Tibial artery (tissue), 4 donors: ENCODE data around the gene LCN15.

Experiments used
- DNase-seq, 2 donors: peaks; one replicate each; pipeline ENCODE4 v3.0.0-alpha.2; 2019
- H3K27ac ChIP-seq, 2 donors: fragments of 200-600 bp; sonication (generic) in 1 of 2; 1 replicate in 1 of 2; 2 replicates in 1 of 2; pipeline ENCODE4 v1.5.1; 2018 to 2019; ENCODE audit warnings: mild to moderate bottlenecking in 1 of 2
- H3K27me3 ChIP-seq, 2 donors: fragments of 200-600 bp; sonication (generic) in 1 of 2; one replicate each; pipeline versions ENCODE4 v1.5.1 to v1.6.0; 2016 to 2019
- H3K36me3 ChIP-seq, 3 donors: fragments of 200-600 bp; sonication (generic) in 2 of 3; one replicate each; pipeline ENCODE4 v1.5.1; 2016 to 2019; ENCODE audit warnings: mild to moderate bottlenecking in 2 of 3
- H3K4me1 ChIP-seq, 4 donors: fragments of 200-600 bp; sonication (generic) in 2 of 4; 1 replicate in 3 of 4; 2 replicates in 1 of 4; pipeline ENCODE4 v1.5.1; 2016 to 2019
- H3K4me3 ChIP-seq, 2 donors: fragments of 200-600 bp; sonication (generic) in 1 of 2; 1 replicate in 1 of 2; 2 replicates in 1 of 2; pipeline ENCODE4 v1.5.1; 2018 to 2019; ENCODE audit warnings: mild to moderate bottlenecking in 2 of 2
- H3K9me3 ChIP-seq, 3 donors: fragments of 200-600 bp; sonication (generic) in 1 of 3; one replicate each; pipeline ENCODE4 v1.5.1; 2016 to 2019
- intact Hi-C: fragments of 100-400 bp; cut with DNase I; formaldehyde crosslinking; loops from one replicate; pipeline ENCODE4 v1.15.0; 2023; ENCODE audit warnings: low total_unique reads
- TF ChIP-seq, protein P1 (sequence below), 2 experiments: fragments of 200-600 bp in 1 of 2; fragments of 450-650 bp in 1 of 2; IDR thresholded peaks; one replicate each; pipeline ENCODE4 v1.5.1; 2017 to 2019; ENCODE audit warnings: antibody characterized with exemption in 2 of 2, mild to moderate bottlenecking in 1 of 2, moderate library complexity in 1 of 2

The LCN15 gene

GRCh38 chr9:136751814-136752213 is 12.5 kb downstream of the LCN15 start:
- intact Hi-C loops = no loop called here
- Histone ChIP-seq H3K4me1 (no peaks in the 10 kb centered on the region), H3K27ac (no peak overlapping the region), H3K4me3 (no peak overlapping the region), H3K36me3 (no peaks in the 10 kb centered on the region), H3K9me3 (peaks cover 0 to 11% (median 5%) of the 10 kb centered on the region in 3 donors), H3K27me3 (peaks cover 0 to 58% of the 10 kb centered on the region in 2 donors)
- no peak for DNase-seq
- TF ChIP-seq, protein P1, sequence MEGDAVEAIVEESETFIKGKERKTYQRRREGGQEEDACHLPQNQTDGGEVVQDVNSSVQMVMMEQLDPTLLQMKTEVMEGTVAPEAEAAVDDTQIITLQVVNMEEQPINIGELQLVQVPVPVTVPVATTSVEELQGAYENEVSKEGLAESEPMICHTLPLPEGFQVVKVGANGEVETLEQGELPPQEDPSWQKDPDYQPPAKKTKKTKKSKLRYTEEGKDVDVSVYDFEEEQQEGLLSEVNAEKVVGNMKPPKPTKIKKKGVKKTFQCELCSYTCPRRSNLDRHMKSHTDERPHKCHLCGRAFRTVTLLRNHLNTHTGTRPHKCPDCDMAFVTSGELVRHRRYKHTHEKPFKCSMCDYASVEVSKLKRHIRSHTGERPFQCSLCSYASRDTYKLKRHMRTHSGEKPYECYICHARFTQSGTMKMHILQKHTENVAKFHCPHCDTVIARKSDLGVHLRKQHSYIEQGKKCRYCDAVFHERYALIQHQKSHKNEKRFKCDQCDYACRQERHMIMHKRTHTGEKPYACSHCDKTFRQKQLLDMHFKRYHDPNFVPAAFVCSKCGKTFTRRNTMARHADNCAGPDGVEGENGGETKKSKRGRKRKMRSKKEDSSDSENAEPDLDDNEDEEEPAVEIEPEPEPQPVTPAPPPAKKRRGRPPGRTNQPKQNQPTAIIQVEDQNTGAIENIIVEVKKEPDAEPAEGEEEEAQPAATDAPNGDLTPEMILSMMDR (IDR thresholded peaks at IDR 0.05) = no peak

- Histone ChIP-seq H3K27me3 (peaks cover 0 to 58% of the 10 kb centered on the region in 2 donors), H3K4me3 (no peak overlapping the region), H3K9me3 (peaks cover 0 to 11% (median 5%) of the 10 kb centered on the region in 3 donors), H3K4me1 (no peaks in the 10 kb centered on the region), H3K27ac (no peak overlapping the region), H3K36me3 (no peaks in the 10 kb centered on the region)
- intact Hi-C loops = no loop called here
- TF ChIP-seq, protein P1 (IDR thresholded peaks at IDR 0.05) = no peak
- DNase-seq = no peak
These were observed 13.1 kb downstream of the LCN15 start for GRCh38 chr9:136751244-136751643.

DNA sequence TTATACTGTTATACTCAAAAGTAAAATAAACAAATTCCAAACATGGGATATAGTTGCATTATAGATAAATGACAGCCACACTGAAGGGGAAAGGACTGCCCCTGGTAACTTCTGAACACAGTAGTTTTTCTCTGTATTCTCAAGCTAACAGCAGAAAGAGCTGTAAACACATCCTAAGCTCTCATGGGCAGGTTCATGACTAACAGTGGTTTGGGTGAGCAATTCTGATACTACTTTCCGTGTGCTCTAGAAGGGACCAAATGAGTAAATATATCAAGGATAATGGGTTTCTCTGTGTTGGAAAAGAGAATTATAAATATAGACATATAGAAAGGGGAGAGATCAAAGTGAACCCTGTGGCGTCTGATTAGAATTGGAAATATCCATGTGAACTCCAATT is 13.8 kb downstream of the LCN15 start:
- peaks cover 0 to 57% of the 10 kb centered on the region in 2 donors for H3K27me3 ChIP-seq
- no peaks in the 10 kb centered on the region for H3K36me3 ChIP-seq
- H3K4me3 ChIP-seq = no peak overlapping the region
- DNase-seq = no peak
- intact Hi-C loops = no loop called here
- H3K9me3 ChIP-seq = peaks cover 0 to 11% (median 0%) of the 10 kb centered on the region in 3 donors
- TF ChIP-seq, protein P1 (IDR thresholded peaks at IDR 0.05) = no peak
- H3K27ac ChIP-seq = no peak overlapping the region
- H3K4me1 ChIP-seq = no peaks in the 10 kb centered on the region

DNA sequence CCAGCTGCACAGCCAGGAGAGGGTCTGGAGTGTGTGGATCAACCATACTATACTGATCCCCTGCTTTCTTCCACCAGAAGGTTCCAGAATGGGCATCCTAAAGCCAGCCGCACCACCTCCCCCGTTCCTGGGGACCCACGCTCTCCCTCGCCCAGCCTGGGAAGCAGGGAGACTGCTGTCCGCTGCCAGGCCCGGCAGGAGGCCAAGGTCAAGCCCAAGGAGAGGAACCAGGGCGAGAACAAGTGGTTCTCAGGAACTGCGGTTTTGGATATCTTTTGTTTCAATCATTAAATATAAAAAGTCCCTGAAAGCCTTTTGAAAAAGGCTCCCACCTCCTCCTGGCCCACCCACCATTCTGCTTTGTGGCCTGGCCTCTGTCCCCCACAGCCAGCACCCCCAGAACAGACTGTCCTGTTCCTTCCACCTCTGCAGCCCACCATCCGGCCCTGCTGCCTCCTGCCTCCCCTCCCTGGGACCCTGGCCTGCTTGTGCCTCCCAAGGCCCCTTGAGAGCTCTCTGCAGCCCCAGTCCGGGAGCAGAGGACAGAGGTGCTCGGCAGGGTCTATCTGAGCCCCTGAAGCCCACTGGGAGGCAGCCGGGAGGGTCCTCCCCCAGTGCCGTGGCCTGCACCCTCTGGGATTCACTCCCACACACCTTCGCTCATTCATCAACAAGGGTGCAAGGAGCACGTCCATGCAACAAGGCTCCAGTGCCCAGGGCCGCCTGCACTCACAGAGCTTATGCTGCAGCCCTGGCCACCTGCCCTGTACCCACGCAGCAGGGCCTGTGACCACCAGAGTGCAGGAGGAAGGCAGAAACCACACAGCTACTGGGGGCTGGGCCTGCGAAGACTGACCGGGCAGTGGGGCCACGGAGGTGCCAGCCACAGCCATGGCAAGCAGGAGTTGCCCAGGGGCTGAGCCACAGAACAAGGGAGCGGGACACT is 15.4 kb downstream of the LCN15 start:
- Histone ChIP-seq H3K9me3 (peaks cover 0 to 11% (median 0%) of the 10 kb centered on the region in 3 donors), H3K4me1 (no peaks in the 10 kb centered on the region), H3K27ac (no peak overlapping the region), H3K36me3 (no peaks in the 10 kb centered on the region), H3K27me3 (peaks cover 0 to 57% of the 10 kb centered on the region in 2 donors), H3K4me3 (no peak overlapping the region)
- intact Hi-C loops = no loop called here
- TF ChIP-seq, protein P1 (IDR thresholded peaks at IDR 0.05) = no peak
- no peak for DNase-seq

DNA sequence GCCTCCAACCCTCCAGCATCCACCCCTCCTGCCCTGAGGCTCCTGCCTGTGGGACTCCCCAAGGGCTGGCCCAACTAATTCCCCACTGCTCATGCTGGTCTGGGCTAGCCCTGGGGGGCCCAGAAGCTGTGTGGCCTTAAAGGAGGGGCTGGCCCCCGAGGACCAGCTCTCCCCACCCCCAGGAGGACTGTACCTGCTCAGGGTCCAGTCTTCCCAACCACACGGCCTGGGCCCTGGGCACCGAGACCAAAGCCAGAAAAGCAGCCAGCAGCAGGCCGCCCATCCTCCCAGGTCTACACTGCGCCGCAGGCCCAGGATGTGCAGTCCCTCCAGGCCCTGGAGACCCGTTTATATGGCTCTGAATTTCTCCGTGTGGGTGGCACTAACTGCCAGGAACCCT is 16.1 kb downstream of the LCN15 start, which contains the start of gene LCN6:
Gene LCN6, minus strand, starts transcription at position 325 of the 400 bp plus-strand sequence. Its CDS starts 42 bp downstream, at position 283.
- H3K9me3 ChIP-seq = peaks cover 0 to 10% (median 0%) of the 10 kb centered on the region in 3 donors
- no peaks in the 10 kb centered on the region for H3K36me3 ChIP-seq
- no peak within 1 kb of the TSS for H3K4me3 ChIP-seq
- TF ChIP-seq, protein P1 (IDR thresholded peaks at IDR 0.05) = no peak
- peaks cover 0 to 61% of the 10 kb centered on the region in 2 donors for H3K27me3 ChIP-seq
- no peaks in the 10 kb centered on the region for H3K4me1 ChIP-seq
- no peak within 1 kb of the TSS for H3K27ac ChIP-seq
- no peak for DNase-seq
- intact Hi-C loops = no loop called here
